A549 (cell line): ENCODE data around the gene NFATC2. TPM values are rescaled to one million over a fixed set of nuclear protein-coding genes. Genes with fewer than 3 reads are reported as not detected.

ENCODE experiments used
- ATAC-seq, 2 experiments: fragments of 200-7000 bp in 1 of 2; fragments of >200 bp in 1 of 2; cut with Nextera tagmentation in 1 of 2; cut with Tn5 transposase in 1 of 2; 3 replicates each; pipeline versions ENCODE4 v1.8.0 to v1.9.1; 2018 to 2020; ENCODE audit warnings: mild to moderate bottlenecking in 1 of 2, moderate library complexity in 1 of 2
- CTCF ChIA-PET: fragments of 300-600 bp; sonication (Branson Sonifier 250); formaldehyde crosslinking; extraction: SDS; loops from one replicate; lab custom pipeline; 2021; ENCODE audit warnings: antibody characterized with exemption, inconsistent platforms; lab: Yijun Ruan, JAX
- POLR2A ChIA-PET: fragments of 350-600 bp; formaldehyde crosslinking; extraction: SDS; loops from one replicate; lab custom pipeline; 2021; ENCODE audit warnings: antibody characterized with exemption, inconsistent platforms; lab: Yijun Ruan, JAX
- DNase-seq, 2 experiments: peaks; one replicate each; pipeline versions ENCODE4 v3.0.0 to v3.0.0-alpha.2; 2011 to 2016; ENCODE audit warnings: low read depth in 1 of 2, low spot score in 1 of 2
- FAIRE-seq: peaks from 2 replicates; lab custom pipeline; 2011; peaks lifted over from hg19 to GRCh38; lab: Jason Lieb, UNC
- H3K27ac ChIP-seq, 2 experiments: fragments of >200 bp; sonication (Bioruptor Twin); formaldehyde crosslinking; 3 replicates each; pipeline ENCODE4 v1.5.1; 2016 to 2017
- H3K4me1 ChIP-seq: fragments of >200 bp; sonication (Bioruptor Twin); formaldehyde crosslinking; 3 replicates; pipeline ENCODE4 v1.6.1; 2016
- H3K4me2 ChIP-seq: fragments of >200 bp; sonication (Bioruptor Twin); formaldehyde crosslinking; 3 replicates; pipeline ENCODE4 v1.6.1; 2016
- H3K4me3 ChIP-seq: fragments of >200 bp; sonication (Bioruptor Twin); formaldehyde crosslinking; 3 replicates; pipeline ENCODE4 v1.5.1; 2016
- H3K9me3 ChIP-seq: fragments of >200 bp; sonication (Bioruptor Twin); formaldehyde crosslinking; 3 replicates; pipeline ENCODE4 v1.6.1; 2016
- ATOH8 ChIP-seq: fragments of 250-450 bp; sonication (Bioruptor Pico); IDR thresholded peaks from 2 replicates; pipeline ENCODE4 v1.5.0; 2020; ENCODE audit warnings: low read depth, mild to moderate bottlenecking, moderate library complexity
- BCL3 ChIP-seq: fragments of >200 bp; sonication (Bioruptor Twin); formaldehyde crosslinking; IDR thresholded peaks from 3 replicates; pipeline ENCODE4 v1.6.1; 2016
- BHLHE40 ChIP-seq: IDR thresholded peaks from 2 replicates; pipeline ENCODE4 v1.6.1; 2012; ENCODE audit warnings: low read depth, low read length, inconsistent platforms
- CEBPB ChIP-seq, 2 experiments: fragments of >200 bp in 1 of 2; sonication (Bioruptor Twin) in 1 of 2; formaldehyde crosslinking in 1 of 2; IDR thresholded peaks; 2 replicates each; pipeline ENCODE4 v1.6.1; 2012 to 2016
- E2F6 ChIP-seq: IDR thresholded peaks from 2 replicates; pipeline ENCODE4 v1.6.1; 2012; ENCODE audit warnings: low read depth, borderline replicate concordance
- EHF ChIP-seq: fragments of 250-450 bp; sonication (Bioruptor Pico); IDR thresholded peaks from 2 replicates; pipeline ENCODE4 v1.5.0; 2020; ENCODE audit warnings: mild to moderate bottlenecking
- EP300 ChIP-seq, 2 experiments: fragments of >200 bp; sonication (Bioruptor Twin); formaldehyde crosslinking; IDR thresholded peaks; 2 replicates in 1 of 2; 3 replicates in 1 of 2; pipeline ENCODE4 v1.6.1; 2016 to 2017
- FOSB ChIP-seq: fragments of 250-450 bp; sonication (Bioruptor Pico); IDR thresholded peaks from 2 replicates; pipeline ENCODE4 v1.5.0; 2020; ENCODE audit warnings: mild to moderate bottlenecking, moderate library complexity
- FOSL2 ChIP-seq, 2 experiments: fragments of 450-650 bp in 1 of 2; fragments of >200 bp in 1 of 2; sonication (Bioruptor Twin) in 1 of 2; formaldehyde crosslinking; IDR thresholded peaks; 2 replicates each; pipeline versions ENCODE4 v1.5.0 to v1.6.1; 2016 to 2020; ENCODE audit warnings: mild to moderate bottlenecking in 1 of 2, moderate library complexity in 1 of 2
- FOXS1 ChIP-seq: fragments of 250-450 bp; sonication (Bioruptor Pico); IDR thresholded peaks from 2 replicates; pipeline ENCODE4 v1.5.0; 2020; ENCODE audit warnings: mild to moderate bottlenecking, moderate library complexity
- GATA3 ChIP-seq: IDR thresholded peaks from 2 replicates; pipeline ENCODE4 v1.6.1; 2012; ENCODE audit warnings: borderline replicate concordance
- HDAC2 ChIP-seq: fragments of 200-600 bp; sonication (generic); IDR thresholded peaks from 2 replicates; pipeline ENCODE4 v1.6.1; 2016
- HEYL ChIP-seq: fragments of 250-450 bp; sonication (Bioruptor Pico); IDR thresholded peaks from 2 replicates; pipeline ENCODE4 v1.8.0; 2021; ENCODE audit warnings: mild to moderate bottlenecking, moderate library complexity
- HOXA7 ChIP-seq: fragments of 250-450 bp; sonication (Bioruptor Pico); IDR thresholded peaks from 2 replicates; pipeline ENCODE4 v1.5.0; 2020; ENCODE audit warnings: mild to moderate bottlenecking, moderate library complexity
- HOXB13 ChIP-seq: fragments of 250-450 bp; sonication (Bioruptor Pico); IDR thresholded peaks from 2 replicates; pipeline ENCODE4 v1.5.0; 2020; ENCODE audit warnings: low read depth, mild to moderate bottlenecking, moderate library complexity
- HOXB5 ChIP-seq: fragments of 250-450 bp; sonication (Bioruptor Pico); IDR thresholded peaks from 2 replicates; pipeline ENCODE4 v1.5.0; 2020; ENCODE audit warnings: mild to moderate bottlenecking, moderate library complexity
- JUN ChIP-seq, 2 experiments: fragments of >200 bp; sonication (Bioruptor Twin); formaldehyde crosslinking; IDR thresholded peaks; 2 replicates in 1 of 2; 3 replicates in 1 of 2; pipeline ENCODE4 v1.6.1; 2016 to 2017
- JUNB ChIP-seq: fragments of >200 bp; sonication (Bioruptor Twin); formaldehyde crosslinking; IDR thresholded peaks from 2 replicates; pipeline ENCODE4 v1.6.1; 2016
- MAFK ChIP-seq: fragments of 450-650 bp; IDR thresholded peaks from 2 replicates; pipeline ENCODE4 v1.6.1; 2014; ENCODE audit not compliant: partially characterized antibody
- MAZ ChIP-seq: fragments of 150-350 bp; IDR thresholded peaks from 2 replicates; pipeline ENCODE4 v1.6.1; 2014; ENCODE audit warnings: antibody characterized with exemption, low read depth, low read length, borderline replicate concordance
- NR3C1 ChIP-seq: fragments of >200 bp; sonication (Bioruptor Twin); formaldehyde crosslinking; IDR thresholded peaks from 3 replicates; pipeline ENCODE4 v1.6.1; 2017
- POLR2A ChIP-seq: IDR thresholded peaks from 2 replicates; pipeline ENCODE4 v1.6.1; 2012; ENCODE audit warnings: mild to moderate bottlenecking, low read length
- RAD21 ChIP-seq, 2 experiments: fragments of >200 bp in 1 of 2; sonication (Bioruptor Twin) in 1 of 2; formaldehyde crosslinking in 1 of 2; IDR thresholded peaks in 1 of 2; conservative IDR thresholded peaks in 1 of 2; 2 replicates in 1 of 2; 3 replicates in 1 of 2; pipeline ENCODE4 v1.6.1; 2012 to 2018; ENCODE audit warnings: inconsistent platforms in 1 of 2
- RARB ChIP-seq: fragments of 250-450 bp; sonication (Bioruptor Pico); IDR thresholded peaks from 2 replicates; pipeline ENCODE4 v1.8.0; 2021; ENCODE audit warnings: mild to moderate bottlenecking, moderate library complexity
- RFX5 ChIP-seq: fragments of 450-650 bp; IDR thresholded peaks from 2 replicates; pipeline ENCODE4 v1.7.1; 2014; ENCODE audit warnings: antibody characterized with exemption, mild to moderate bottlenecking, moderate library complexity
- RNF2 ChIP-seq: fragments of 200-600 bp; sonication (generic); IDR thresholded peaks from 2 replicates; pipeline ENCODE4 v1.6.1; 2016; ENCODE audit warnings: low read depth, mild to moderate bottlenecking, antibody characterized with exemption, moderate library complexity, borderline replicate concordance
- SREBF2 ChIP-seq: fragments of 450-650 bp; IDR thresholded peaks from 2 replicates; pipeline ENCODE4 v1.6.1; 2014; ENCODE audit warnings: mild to moderate bottlenecking, moderate library complexity
- TFCP2L1 ChIP-seq: fragments of 250-450 bp; sonication (Bioruptor Pico); IDR thresholded peaks from 2 replicates; pipeline ENCODE4 v1.5.0; 2021; ENCODE audit warnings: mild to moderate bottlenecking
- WGBS: methylation state at CpG from one replicate; pipeline ENCODE4 v1.1.6; 2017; ENCODE audit errors: missing lambda C conversion rate; 5-methylcytosine and 5-hydroxymethylcytosine counted together
- polyA plus RNA-seq, 4 experiments: library from polyadenylated mRNA; depleted of rRNA in 3 of 4; stranded (reverse); fragments of >200 nt; fragmentation: RNase III in 1 of 4; extraction: RNeasy Plus Mini Kit Qiagen cat#74134 plus additional on column Dnase treatment in 1 of 4; gene quantifications; 2 replicates in 3 of 4; 3 replicates in 1 of 4; pipeline ENCODE4 v1.2.3, GENCODE V29; 2011 to 2017
- TF ChIP-seq, protein P1 (sequence below): IDR thresholded peaks from 2 replicates; pipeline ENCODE4 v1.6.1; 2012
- TF ChIP-seq, protein P2 (sequence below): fragments of >200 bp; sonication (Bioruptor Twin); formaldehyde crosslinking; IDR thresholded peaks from 2 replicates; pipeline ENCODE4 v1.6.1; 2016
- TF ChIP-seq, protein P3 (sequence below): IDR thresholded peaks from 2 replicates; pipeline ENCODE4 v1.6.1; 2012

NFATC2 gene
- polyA plus RNA-seq, 2 of the 4 experiments (the other 2 are of a cell fraction), result 0.75 to 1.6 TPM

GRCh38 chr20:51347831-51348230, 194.7 kb downstream of the NFATC2 start:
- no peak for FAIRE-seq
- POLR2A ChIA-PET, result no interaction called here
- no peaks in the 10 kb centered on the region for H3K9me3 ChIP-seq
- ATAC-seq, result no peak
- TF ChIP-seq HEYL (CRISPR knock-in tag) (no peak), E2F6 (no peak), RFX5 (no peak), CEBPB (IDR thresholded peaks at IDR 0.05) (no peak)
- TF ChIP-seq, all 56 proteins: peak for 0
- DNase-seq, result no peak
- H3K4me1 ChIP-seq, result peaks cover 34% of the 10 kb centered on the region
- H3K4me3 ChIP-seq, result no peak overlapping the region
- no peak overlapping the region for H3K4me2 ChIP-seq
- WGBS, result 63% methylated on average over 1 of the region's 1 CpG
- CTCF ChIA-PET, result interaction anchor here (1.3 to 2.9 kb wide), 5 partner anchors 18 to 361 kb away, joined by 3 to 15 read pairs (median 6); no protein-coding TSS in a partner anchor
- peak overlapping the region; percentile 47 to 75; a peak in 4 of 6 replicates for H3K27ac ChIP-seq

DNA sequence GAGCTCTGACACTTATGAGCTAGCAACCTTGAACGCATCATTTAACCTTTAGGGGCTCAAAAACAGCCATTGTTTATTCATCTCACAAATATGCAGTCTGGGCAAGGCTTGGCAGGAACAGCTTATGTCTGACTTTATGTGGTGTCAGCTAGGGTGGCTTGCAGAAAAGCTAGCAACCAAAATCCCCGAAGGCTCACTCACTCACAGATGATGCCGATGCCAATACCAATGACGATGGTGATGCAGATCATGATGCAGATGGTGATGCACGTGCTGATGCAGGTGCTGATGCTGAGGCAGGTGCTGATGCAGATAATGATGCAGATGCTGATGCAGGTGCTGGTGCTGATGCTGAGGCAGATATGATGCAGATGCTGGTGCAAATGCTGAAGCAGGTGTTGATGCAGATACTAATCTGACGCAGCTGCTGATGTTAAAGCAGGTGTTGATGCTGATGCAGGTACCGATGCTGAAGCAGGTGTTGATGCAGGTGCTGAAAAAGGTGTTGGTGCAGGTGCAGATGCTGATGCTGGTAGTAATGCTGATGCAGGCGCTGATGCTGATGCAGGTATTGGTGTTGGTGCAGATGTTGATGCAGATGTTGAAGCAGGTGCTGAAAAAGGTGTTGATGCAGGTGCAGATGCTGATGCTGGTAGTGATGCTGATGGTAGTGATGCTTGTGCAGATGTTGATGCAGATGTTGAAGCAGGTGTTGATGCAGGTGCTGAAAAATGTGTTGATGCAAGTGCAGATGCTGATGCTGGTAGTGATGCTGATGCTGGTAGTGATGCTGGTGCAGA, 195.6 kb downstream of the NFATC2 start:
- H3K27ac ChIP-seq, result peak overlapping the region; percentile 76 to 81; a peak in 4 of 6 replicates
- peak overlapping the region; percentile 41; the same call in 1 of the 3 replicates for H3K4me2 ChIP-seq
- H3K9me3 ChIP-seq, result no peaks in the 10 kb centered on the region
- FAIRE-seq (no peak), DNase-seq (peak; percentile 24 to 83), ATAC-seq (peak; percentile 71 to 82)
- TF ChIP-seq, protein P1, sequence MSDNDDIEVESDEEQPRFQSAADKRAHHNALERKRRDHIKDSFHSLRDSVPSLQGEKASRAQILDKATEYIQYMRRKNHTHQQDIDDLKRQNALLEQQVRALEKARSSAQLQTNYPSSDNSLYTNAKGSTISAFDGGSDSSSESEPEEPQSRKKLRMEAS, result 0 out of 2 replicates have a peak, but pooled peaks have one; percentile 61
- TF ChIP-seq MAZ (no peak), RARB (CRISPR knock-in tag) (peak; percentile 50; the same call in 1 of the 2 replicates), HOXB5 (CRISPR knock-in tag) (peak; percentile 98), HOXB13 (CRISPR knock-in tag) (peak; percentile 97; the same call in 1 of the 2 replicates), RNF2 (no peak), JUNB (peak; percentile 90), RAD21 (conservative IDR thresholded peaks at IDR 0.05 in 1 of 2, IDR thresholded peaks at IDR 0.05 in 1 of 2) (no peak), FOXS1 (CRISPR knock-in tag) (peak; percentile 95; the same call in 1 of the 2 replicates), POLR2A (no peak), CEBPB (IDR thresholded peaks at IDR 0.05) (peak in 1 of 2 experiments; percentile 42; a peak in 1 of 4 replicates), JUN (IDR thresholded peaks at IDR 0.05) (peak; percentile 36 to 62; a peak in 3 of 5 replicates), MAFK (peak; percentile 40), GATA3 (peak; percentile 99), TFCP2L1 (CRISPR knock-in tag) (peak; percentile 87; the same call in 1 of the 2 replicates), HOXA7 (CRISPR knock-in tag) (peak; percentile 78; the same call in 1 of the 2 replicates), NR3C1 (no peak), EHF (CRISPR knock-in tag) (peak; percentile 87; the same call in 1 of the 2 replicates), SREBF2 (no peak), FOSL2 (IDR thresholded peaks at IDR 0.05) (0 out of 2 replicates have a peak, but pooled peaks have one; percentile 63), FOSL2 (CRISPR knock-in tag; IDR thresholded peaks at IDR 0.05) (peak; percentile 82), HDAC2 (no peak), BHLHE40 (peak; percentile 63; the same call in 1 of the 2 replicates), EP300 (IDR thresholded peaks at IDR 0.05) (peak; percentile 92 to 98; a peak in 4 of 5 replicates), BCL3 (peak; percentile 52; the same call in 1 of the 3 replicates), ATOH8 (CRISPR knock-in tag) (peak; percentile 99), FOSB (CRISPR knock-in tag) (peak; percentile 95; the same call in 1 of the 2 replicates)
- TF ChIP-seq, protein P2, sequence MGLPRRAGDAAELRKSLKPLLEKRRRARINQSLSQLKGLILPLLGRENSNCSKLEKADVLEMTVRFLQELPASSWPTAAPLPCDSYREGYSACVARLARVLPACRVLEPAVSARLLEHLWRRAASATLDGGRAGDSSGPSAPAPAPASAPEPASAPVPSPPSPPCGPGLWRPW, result peak; percentile 25; the same call in 1 of the 2 replicates
- TF ChIP-seq, protein P3, sequence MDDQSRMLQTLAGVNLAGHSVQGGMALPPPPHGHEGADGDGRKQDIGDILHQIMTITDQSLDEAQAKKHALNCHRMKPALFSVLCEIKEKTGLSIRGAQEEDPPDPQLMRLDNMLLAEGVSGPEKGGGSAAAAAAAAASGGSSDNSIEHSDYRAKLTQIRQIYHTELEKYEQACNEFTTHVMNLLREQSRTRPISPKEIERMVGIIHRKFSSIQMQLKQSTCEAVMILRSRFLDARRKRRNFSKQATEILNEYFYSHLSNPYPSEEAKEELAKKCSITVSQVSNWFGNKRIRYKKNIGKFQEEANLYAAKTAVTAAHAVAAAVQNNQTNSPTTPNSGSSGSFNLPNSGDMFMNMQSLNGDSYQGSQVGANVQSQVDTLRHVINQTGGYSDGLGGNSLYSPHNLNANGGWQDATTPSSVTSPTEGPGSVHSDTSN, result peak; percentile 20; the same call in 1 of the 2 replicates
- ChIA-PET CTCF (interaction anchor here (0.6 to 3.5 kb wide), 8 partner anchors 10 to 366 kb away, joined by 3 to 16 read pairs (median 4); no protein-coding TSS in a partner anchor), POLR2A (interaction anchor here (0.6 to 1.8 kb wide), 2 partner anchors 11 to 19 kb away, joined by 3 to 7 read pairs; no protein-coding TSS in a partner anchor)
- 9% methylated on average over 8 of the region's 8 CpGs for WGBS
- H3K4me3 ChIP-seq, result no peak overlapping the region
- peaks cover 34% of the 10 kb centered on the region for H3K4me1 ChIP-seq
